ENCODE measurements around the gene MYADM.

The MYADM gene

DNA sequence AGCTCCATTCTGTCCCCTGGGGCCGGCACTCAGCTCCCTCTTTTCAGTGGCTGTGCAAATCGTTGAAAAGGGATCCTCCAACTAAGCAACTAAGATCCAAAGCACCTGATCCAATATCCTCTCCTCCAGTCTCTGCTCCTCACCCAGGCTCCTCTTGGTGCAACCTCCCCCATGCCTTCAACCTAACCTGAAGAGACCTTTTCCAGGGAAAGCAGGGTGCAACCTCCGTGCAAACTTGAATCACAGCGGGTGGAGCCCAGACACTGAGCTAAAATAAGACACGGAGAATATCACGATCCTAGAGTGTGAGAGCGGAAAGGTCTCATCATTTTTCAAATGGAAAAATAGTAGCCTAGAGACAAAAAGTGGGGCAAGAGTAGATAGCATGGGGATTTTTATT is 49.7 kb downstream of the MYADM start:
- DNase-seq, result no peak
